PFSK-1 (cell line): ENCODE results near the gene ARHGEF10L.

ENCODE experiments used
- FOXP2 ChIP-seq: optimal IDR thresholded peaks from 2 replicates; pipeline ENCODE3; 2011; ENCODE audit warnings: borderline replicate concordance, control low read depth, inconsistent platforms; ENCODE audit not compliant: insufficient read depth; ENCODE audit errors: extremely low read length, extremely low read depth
- POLR2AphosphoS5 ChIP-seq: IDR thresholded peaks from 2 replicates; pipeline ENCODE4 v1.6.1; 2012; ENCODE audit warnings: low read depth, mild to moderate bottlenecking, control low read depth, low read length, moderate library complexity
- REST ChIP-seq, 2 experiments: IDR thresholded peaks; 2 replicates each; pipeline versions ENCODE4 v1.6.1 to v1.8.0; 2011 to 2012; ENCODE audit warnings: low read depth in 2 of 2, low read length in 2 of 2, control low read depth in 1 of 2, inconsistent platforms in 1 of 2, mild to moderate bottlenecking in 1 of 2, moderate library complexity in 1 of 2; ENCODE audit not compliant: insufficient read depth in 1 of 2
- SIN3A ChIP-seq: IDR thresholded peaks from 2 replicates; pipeline ENCODE4 v1.6.1; 2012; ENCODE audit warnings: mild to moderate bottlenecking, low read length, moderate library complexity, borderline replicate concordance; ENCODE audit not compliant: insufficient read depth
- TAF1 ChIP-seq: IDR thresholded peaks from 2 replicates; pipeline ENCODE4 v1.6.1; 2012; ENCODE audit warnings: low read length, control low read depth, borderline replicate concordance; ENCODE audit not compliant: insufficient read depth

Gene ARHGEF10L

GRCh38 chr1:17538010-17538409 is 1.5 kb upstream of the ARHGEF10L start:
- TF ChIP-seq TAF1 (no peak), SIN3A (no peak), FOXP2 (no peak), REST (IDR thresholded peaks at IDR 0.05; ENCODE audit: insufficient read depth in 1 of 2, low read depth in 2 of 2, low read length in 2 of 2) (no peak), POLR2AphosphoS5 (no peak)

GRCh38 chr1:17538428-17539117 is 925 bp upstream of the ARHGEF10L start:
- TF ChIP-seq SIN3A, result no peak
- TF ChIP-seq FOXP2, result peak; percentile 10
- no peak for TF ChIP-seq REST (IDR thresholded peaks at IDR 0.05; ENCODE audit: insufficient read depth in 1 of 2, low read depth in 2 of 2, low read length in 2 of 2)
- no peak for TF ChIP-seq TAF1

GRCh38 chr1:17539118-17539476 is 401 bp upstream of the ARHGEF10L start:
- TF ChIP-seq REST (IDR thresholded peaks at IDR 0.05; ENCODE audit: insufficient read depth in 1 of 2, low read depth in 2 of 2, low read length in 2 of 2) (no peak), TAF1 (no peak), FOXP2 (no peak), SIN3A (no peak), POLR2AphosphoS5 (no peak)

- no peak for TF ChIP-seq TAF1
- TF ChIP-seq SIN3A, result no peak
- peak; percentile 56 for TF ChIP-seq POLR2AphosphoS5
- no peak for TF ChIP-seq REST (IDR thresholded peaks at IDR 0.05; ENCODE audit: insufficient read depth in 1 of 2, low read depth in 2 of 2, low read length in 2 of 2)
- TF ChIP-seq FOXP2, result peak; percentile 12
These were observed 930 bp downstream of the ARHGEF10L start for GRCh38 chr1:17540255-17541001.

- TF ChIP-seq POLR2AphosphoS5 (no peak), TAF1 (no peak), SIN3A (no peak), FOXP2 (no peak), REST (IDR thresholded peaks at IDR 0.05; ENCODE audit: insufficient read depth in 1 of 2, low read depth in 2 of 2, low read length in 2 of 2) (no peak)
These were observed 3.1 kb downstream of the ARHGEF10L start for GRCh38 chr1:17542645-17543044.
